CD1c-positive myeloid dendritic cell (primary cell): ENCODE measurements around the gene NR3C2.

ENCODE experiments used
- DNase-seq: peaks from one replicate; pipeline ENCODE4 v3.0.0-alpha.2; 2016; ENCODE audit errors: extremely low spot score

The NR3C2 gene

GRCh38 chr4:148312956-148313490 is 129.2 kb downstream of the NR3C2 start:
- no peak for DNase-seq

DNA sequence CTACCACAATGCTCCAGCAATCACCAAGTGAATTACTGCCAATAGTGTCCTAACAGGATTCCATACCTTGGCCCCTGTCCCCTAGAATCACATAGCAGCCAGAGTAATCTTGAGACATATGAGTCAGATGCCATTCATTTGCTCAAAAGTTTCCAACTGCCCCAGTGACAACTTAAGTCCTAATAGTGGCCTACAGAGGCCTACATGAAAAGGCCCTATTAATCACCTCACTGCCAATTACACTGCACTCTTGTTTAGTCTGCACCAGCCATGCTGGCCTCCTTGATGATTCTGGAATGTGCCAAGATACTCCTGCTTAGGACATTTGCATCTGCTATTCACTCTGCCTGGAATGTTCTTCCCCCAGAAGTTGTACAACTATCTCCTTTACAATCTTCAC is 130.7 kb downstream of the NR3C2 start:
- DNase-seq, result no peak

- DNase-seq, result no peak
Measured at GRCh38 chr4:148310756-148311155, 131.5 kb downstream of the NR3C2 start.

GRCh38 chr4:148305751-148306150 is 136.5 kb downstream of the NR3C2 start:
- no peak for DNase-seq

- DNase-seq, result no peak
Measured at GRCh38 chr4:148302416-148302815, 139.8 kb downstream of the NR3C2 start.

- no peak for DNase-seq
Measured at GRCh38 chr4:148300877-148301276, 141.3 kb downstream of the NR3C2 start.

DNA sequence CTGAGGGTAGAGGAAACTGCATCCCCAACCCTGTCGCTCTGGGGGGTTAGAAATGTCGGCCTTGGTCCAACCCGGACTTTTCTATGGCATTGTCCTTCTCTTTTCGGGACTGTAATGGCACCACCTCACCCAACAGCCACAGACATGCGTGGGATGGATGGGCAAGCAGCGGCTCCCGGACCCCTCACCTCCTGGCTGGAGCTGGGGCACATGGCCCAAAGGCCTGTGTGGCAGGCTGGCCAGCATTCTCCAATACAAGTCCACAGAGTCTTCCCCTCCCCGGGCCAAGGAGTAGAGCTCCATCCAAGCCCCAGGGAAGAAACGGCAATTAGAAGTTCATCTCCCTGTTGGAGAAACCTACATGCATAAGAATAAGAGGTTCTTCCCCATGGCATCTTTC is 142.9 kb downstream of the NR3C2 start:
- no peak for DNase-seq

DNA sequence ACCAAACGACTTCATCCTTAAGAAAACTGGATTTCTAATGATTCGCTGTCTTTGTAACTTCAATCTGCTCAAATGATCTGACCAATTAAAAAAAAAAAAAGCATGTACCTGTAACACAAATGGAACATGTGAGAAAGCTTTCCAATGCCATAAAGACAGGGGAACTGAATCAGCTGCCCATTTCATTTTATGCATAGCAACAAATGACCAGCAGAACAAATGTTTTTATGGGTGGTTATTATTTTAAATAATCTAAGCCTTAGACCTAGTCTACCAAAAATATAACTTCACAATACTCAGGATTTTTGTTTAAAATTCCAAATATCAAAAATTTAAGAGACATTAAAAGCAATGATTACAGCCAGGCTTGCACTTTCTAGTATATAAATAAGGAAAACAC is 145.7 kb downstream of the NR3C2 start:
- no peak for DNase-seq

GRCh38 chr4:148295642-148296041 is 146.6 kb downstream of the NR3C2 start:
- no peak for DNase-seq

- no peak for DNase-seq
Measured at GRCh38 chr4:148293571-148293970, 148.6 kb downstream of the NR3C2 start.

DNA sequence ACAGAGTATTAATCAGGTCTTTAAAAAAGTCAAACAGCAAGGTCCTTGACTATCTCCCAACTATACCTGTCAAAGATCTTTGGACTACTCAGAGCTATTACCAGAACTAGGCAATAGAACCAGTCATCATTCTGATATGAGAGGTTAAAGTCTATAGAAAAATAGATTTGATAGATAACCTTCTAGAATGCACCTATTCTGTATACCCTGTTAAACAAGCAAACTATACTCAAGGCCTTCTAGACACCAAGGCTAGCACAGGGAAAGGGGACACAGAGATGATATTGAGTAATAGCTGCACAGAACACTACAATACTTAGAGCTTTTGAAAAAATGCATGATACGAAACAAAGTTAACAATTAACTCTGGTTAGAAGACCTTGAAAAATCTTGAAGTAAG is 149.5 kb downstream of the NR3C2 start:
- no peak for DNase-seq

DNA sequence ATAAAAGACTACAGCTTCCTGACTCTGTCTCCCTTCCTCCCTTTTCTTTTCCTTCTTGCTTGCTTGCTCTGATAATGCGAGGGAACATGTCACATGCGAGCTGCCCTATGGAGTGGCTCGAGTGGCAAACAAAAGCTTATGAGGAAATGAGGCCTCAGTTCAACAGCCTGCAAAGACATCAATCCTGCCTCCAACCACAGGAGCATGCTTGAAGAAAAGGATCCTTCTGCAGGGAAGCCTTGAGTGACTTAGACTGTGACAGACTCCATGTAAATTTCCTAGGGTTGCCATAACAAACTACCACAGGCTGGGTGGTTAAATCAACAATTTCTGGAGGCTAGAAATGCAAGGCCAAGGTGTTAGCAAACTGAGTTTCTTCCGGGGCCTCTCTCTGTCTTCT is 152.5 kb downstream of the NR3C2 start:
- no peak for DNase-seq

DNA sequence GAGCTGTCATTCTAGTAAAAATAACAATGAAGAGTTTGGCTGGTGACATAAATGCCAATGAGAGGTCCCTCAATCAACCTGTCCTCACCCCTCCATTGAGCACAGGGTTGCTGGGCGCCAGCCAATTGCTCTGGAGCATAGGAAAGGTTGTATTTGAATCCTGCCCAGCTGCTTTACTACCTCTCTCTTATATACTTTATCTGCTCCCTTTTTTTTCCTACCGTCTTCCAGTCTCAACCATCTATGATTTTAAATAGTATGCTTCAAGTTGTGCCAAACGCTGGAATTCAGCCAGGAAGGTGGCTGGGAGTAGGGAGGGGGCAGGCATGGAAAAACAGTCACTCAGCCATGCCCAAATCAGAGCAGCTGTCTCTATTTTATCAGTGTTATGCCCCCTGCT is 153.8 kb downstream of the NR3C2 start:
- no peak for DNase-seq

DNA sequence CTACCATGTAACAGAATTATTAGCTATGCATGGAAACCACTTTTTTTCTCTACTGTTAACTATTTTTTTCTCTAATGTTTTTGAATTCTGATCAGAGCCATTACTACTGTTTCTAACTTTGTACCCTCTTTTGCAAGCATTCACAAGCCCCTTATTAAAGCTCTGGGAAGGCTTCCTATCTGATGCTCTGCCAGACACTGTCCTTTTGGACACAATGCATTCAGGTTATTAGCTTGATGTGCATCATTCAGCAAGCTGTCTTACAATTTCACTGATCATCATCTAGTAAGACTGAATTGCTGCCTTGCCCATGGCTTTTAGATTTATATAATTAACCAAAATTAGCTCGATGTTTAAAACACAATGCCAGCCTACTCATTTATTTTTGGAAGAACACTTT is 155.1 kb downstream of the NR3C2 start:
- DNase-seq, result no peak

GRCh38 chr4:148286012-148286411 is 156.2 kb downstream of the NR3C2 start:
- no peak for DNase-seq

DNA sequence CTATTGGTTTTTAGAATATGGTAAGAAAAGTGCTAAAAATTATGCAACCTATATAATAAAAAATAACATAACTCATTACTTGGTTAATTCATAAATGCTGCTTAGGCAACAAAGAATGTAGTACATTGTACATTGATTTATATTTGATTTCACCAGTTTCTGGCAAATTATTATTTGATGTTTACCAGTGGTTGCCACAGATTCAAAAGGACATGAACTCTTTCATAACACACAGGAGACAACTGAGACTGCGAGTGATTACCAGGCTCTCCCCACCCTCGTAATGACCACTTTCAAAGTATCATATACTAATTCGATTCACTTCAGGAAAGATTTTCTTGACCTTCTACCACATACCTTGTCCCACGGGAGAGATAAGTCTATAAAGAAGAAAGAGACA is 158.5 kb downstream of the NR3C2 start:
- DNase-seq, result no peak

DNA sequence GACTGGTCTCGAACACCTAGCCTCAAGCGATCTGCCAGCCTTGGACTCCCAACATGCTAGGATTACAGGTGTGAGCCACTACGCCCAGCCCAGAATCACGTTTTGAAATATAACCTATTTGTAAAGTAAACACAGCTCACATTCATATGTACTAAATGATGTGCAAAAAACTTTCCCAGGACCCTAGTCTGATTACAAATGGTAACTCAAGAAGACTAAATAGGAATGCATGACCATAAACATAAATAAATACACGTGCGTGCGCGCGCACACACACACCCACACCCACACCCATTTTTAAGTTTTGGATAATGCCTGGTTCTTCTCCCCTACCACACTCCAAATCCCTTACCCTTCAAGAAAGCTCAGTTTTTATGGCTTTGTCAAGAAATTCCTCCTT is 163.9 kb downstream of the NR3C2 start:
- no peak for DNase-seq

DNA sequence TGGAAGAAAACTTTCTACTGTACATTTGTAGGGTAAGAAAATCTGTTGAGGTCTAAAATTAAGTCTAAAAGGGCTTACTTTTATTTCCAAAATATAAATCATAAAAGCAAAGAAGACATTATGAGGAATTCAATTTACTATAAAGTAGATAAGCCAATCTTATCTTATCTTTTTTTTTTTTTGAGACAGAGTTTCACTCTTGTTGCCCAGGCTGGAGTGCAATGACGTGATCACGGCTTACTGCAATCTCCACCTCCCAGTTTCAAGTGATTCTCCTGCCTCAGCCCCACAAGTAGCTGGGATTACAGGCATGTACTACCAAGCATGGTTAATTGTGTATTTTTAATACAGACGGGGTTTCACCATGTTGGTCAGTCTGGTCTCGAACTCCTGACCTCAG is 166.9 kb downstream of the NR3C2 start:
- no peak for DNase-seq

DNA sequence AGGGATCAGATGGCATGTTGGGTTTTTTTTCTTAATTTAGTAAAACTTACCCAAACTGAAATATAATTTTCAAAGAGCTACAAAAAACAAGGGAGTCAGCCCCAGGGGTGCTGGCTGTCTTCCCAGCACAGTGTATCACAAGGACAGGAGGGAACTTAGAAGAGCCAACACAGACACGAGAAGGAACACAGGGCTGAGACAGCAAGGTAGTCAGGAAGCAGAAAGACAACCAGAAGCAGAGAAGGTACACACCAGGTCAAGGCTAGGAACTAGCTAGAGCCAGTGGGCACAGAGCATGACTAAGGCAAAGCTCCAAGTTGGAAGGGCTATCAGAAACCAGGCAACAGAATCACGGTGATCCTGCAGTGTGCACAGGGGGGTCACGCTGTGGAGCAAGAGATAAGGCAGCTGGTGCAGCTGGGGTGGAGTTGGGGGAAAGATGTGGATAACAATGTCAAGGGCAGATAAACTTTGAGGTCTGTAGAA is 168.7 kb downstream of the NR3C2 start:
- DNase-seq, result no peak

- no peak for DNase-seq
Measured at GRCh38 chr4:148271166-148271565, 171.0 kb downstream of the NR3C2 start.

- DNase-seq, result no peak
Measured at GRCh38 chr4:148270630-148271029, 171.6 kb downstream of the NR3C2 start.

GRCh38 chr4:148268835-148269234 is 173.4 kb downstream of the NR3C2 start:
- DNase-seq, result no peak

DNA sequence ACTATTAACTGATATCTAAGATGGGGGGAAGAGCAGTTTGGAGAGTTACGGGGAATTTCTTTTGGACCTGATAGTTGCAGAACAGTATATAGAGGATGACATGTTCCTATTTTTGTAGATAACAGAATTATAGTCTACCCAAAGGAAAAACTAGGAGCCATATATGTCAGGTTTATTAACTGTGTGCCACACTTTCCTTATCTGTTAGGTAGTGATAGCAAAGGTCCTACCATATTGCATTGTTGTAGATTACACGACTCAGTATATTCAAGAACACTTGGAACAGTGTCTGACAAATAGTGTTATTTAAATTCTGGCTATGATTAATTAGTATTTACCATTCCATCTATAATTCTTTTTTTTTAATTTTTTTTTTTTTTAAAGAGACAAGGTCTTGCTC is 175.3 kb downstream of the NR3C2 start:
- no peak for DNase-seq

- DNase-seq, result no peak
Measured at GRCh38 chr4:148266240-148266639, 176.0 kb downstream of the NR3C2 start.

DNA sequence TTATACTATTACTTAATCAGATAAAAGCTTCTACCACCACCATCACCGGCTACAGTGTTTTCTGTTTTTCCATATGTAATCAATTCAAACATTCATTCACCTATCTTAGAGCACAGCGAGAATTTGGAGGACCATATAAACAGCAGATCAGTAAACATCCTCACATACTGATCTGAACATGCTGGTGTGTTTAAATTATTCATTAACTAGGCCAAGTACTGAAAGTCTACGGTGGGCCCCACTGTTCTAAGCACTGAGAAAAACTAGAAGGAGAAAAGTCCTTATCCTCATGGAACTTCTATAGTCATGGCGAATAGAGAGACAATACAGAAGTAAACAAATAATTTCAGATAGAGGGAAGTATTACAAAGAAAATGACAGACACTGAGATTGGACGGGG is 176.6 kb downstream of the NR3C2 start:
- no peak for DNase-seq
